OCI-LY7 (cell line): ENCODE results near the gene EXTL1.

Experiments
- EZH2phosphoT487 ChIP-seq: fragments of 200-600 bp; sonication (generic); IDR thresholded peaks from 2 replicates; pipeline ENCODE4 v1.6.1; 2018; ENCODE audit warnings: low read depth, borderline replicate concordance, mild to moderate bottlenecking, mixed run types, antibody characterized with exemption, low read length, moderate library complexity, mixed read lengths
- TF ChIP-seq, protein P1 (sequence below): fragments of 200-600 bp; sonication (generic); conservative IDR thresholded peaks from 2 replicates; pipeline ENCODE4 v1.5.1; 2014; ENCODE audit warnings: mild to moderate bottlenecking, antibody characterized with exemption, low read length, moderate library complexity, mixed read lengths

DNA sequence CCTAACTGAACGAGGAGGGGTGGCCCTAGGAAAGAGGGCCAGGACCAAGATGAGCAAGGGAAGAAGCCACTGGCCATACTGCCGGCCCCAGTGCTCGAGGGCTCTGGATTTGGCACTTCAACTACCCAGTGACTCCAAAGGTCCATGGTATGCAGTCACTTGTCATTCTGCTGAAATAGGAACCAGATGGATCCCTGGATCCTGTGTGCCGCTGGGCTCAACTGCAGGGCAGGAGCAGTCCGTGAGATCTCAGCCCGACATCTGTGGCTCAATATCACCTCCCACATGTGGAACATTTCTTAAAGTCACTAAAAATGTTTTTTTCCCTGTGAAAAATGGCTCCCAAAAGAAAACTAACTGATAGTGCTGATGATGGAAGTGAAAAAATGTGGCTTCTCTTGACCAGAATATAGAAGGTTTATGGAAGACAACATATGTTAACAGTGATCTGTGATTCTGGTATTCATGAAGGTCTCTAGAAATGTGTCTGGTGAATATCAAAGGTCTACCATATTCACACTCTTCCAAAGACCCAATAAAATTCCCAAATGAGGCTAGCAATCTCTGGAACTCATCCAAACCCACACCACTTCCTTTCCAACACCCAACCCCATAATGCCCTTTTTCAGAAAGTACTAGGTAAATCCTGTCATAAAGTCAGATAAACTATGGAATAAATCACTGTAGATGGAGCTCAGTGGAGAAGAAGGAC lies 47.8 kb upstream of the EXTL1 start:
- TF ChIP-seq, protein P1, sequence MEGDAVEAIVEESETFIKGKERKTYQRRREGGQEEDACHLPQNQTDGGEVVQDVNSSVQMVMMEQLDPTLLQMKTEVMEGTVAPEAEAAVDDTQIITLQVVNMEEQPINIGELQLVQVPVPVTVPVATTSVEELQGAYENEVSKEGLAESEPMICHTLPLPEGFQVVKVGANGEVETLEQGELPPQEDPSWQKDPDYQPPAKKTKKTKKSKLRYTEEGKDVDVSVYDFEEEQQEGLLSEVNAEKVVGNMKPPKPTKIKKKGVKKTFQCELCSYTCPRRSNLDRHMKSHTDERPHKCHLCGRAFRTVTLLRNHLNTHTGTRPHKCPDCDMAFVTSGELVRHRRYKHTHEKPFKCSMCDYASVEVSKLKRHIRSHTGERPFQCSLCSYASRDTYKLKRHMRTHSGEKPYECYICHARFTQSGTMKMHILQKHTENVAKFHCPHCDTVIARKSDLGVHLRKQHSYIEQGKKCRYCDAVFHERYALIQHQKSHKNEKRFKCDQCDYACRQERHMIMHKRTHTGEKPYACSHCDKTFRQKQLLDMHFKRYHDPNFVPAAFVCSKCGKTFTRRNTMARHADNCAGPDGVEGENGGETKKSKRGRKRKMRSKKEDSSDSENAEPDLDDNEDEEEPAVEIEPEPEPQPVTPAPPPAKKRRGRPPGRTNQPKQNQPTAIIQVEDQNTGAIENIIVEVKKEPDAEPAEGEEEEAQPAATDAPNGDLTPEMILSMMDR, result no peak
- no peak for TF ChIP-seq EZH2phosphoT487
